Adrenal gland (tissue), 12 donors: ENCODE measurements around the gene ZNF619. TPM values are rescaled to one million over a fixed set of nuclear protein-coding genes. Genes with fewer than 3 reads are reported as not detected.

Experiments
- DNase-seq, 7 donors: peaks; one replicate each; pipeline ENCODE4 v3.0.0-alpha.2; 2019 to 2020
- H3K27ac ChIP-seq, 5 donors: fragments of 200-600 bp; sonication (generic) in 4 of 5; 1 replicate in 3 of 5; 2 replicates in 2 of 5; pipeline versions ENCODE4 v1.5.1 to v1.8.0; 2016 to 2020; ENCODE audit warnings: mild to moderate bottlenecking in 1 of 5
- H3K27me3 ChIP-seq: fragments of 200-600 bp; 2 replicates; pipeline ENCODE4 v1.8.0; 2021
- H3K36me3 ChIP-seq, 2 donors: fragments of 200-600 bp; replicated peaks in 1 of 2; 1 replicate in 1 of 2; 2 replicates in 1 of 2; pipeline versions ENCODE4 v1.5.1 to v1.8.0; 2018 to 2022
- H3K4me1 ChIP-seq, 2 donors: fragments of 200-600 bp; replicated peaks in 1 of 2; 1 replicate in 1 of 2; 2 replicates in 1 of 2; pipeline versions ENCODE4 v1.5.1 to v1.8.0; 2018 to 2021
- H3K4me3 ChIP-seq, 4 donors: fragments of 200-600 bp; sonication (generic) in 3 of 4; one replicate each; pipeline ENCODE4 v1.5.1; 2016 to 2018
- H3K9me3 ChIP-seq, 3 donors: fragments of 200-600 bp; sonication (generic) in 1 of 3; replicated peaks in 1 of 3; 1 replicate in 2 of 3; 2 replicates in 1 of 3; pipeline versions ENCODE4 v1.5.1 to v1.8.0; 2016 to 2021
- POLR2A ChIP-seq, 2 donors: fragments of 450-650 bp; IDR thresholded peaks; one replicate each; pipeline ENCODE4 v1.6.1; 2017; ENCODE audit warnings: antibody characterized with exemption in 2 of 2, mild to moderate bottlenecking in 2 of 2, moderate library complexity in 1 of 2
- WGBS, 4 donors: extraction: QIAGEN DNeasy Blood & Tissue Kit in 2 of 4; methylation state at CpG; one replicate each; pipeline versions ENCODE4 v1.1.5 to v1.1.7; 2013 to 2017; 5-methylcytosine and 5-hydroxymethylcytosine counted together
- intact Hi-C, 2 donors: fragments of 100-400 bp; cut with DNase I; formaldehyde crosslinking; loops; one replicate each; pipeline versions ENCODE4 v1.14.1 to v1.15.0; 2022 to 2023
- polyA plus RNA-seq, 3 donors: library from polyadenylated mRNA; stranded (reverse); fragments of 200-250 nt in 2 of 3; fragments of 350-450 nt in 1 of 3; fragmentation: Illumina TruSeq in 1 of 3; extraction: RNeasy Lipid Tissue Mini Kit (QIAGEN cat#74804) in 1 of 3; gene quantifications; one replicate each; pipeline ENCODE4 v1.2.3, GENCODE V29; 2013 to 2014
- total RNA-seq, 9 donors: library from RNA; depleted of rRNA in 4 of 9; stranded (reverse); fragments of >200 nt in 4 of 9; fragments of 120-200 nt in 1 of 9; fragmentation: NEBNext Ultra II Directional in 1 of 9; extraction: Animal tissue kit (Norgen Biotek cat#: 25700) in 1 of 9; gene quantifications; one replicate each; pipeline versions ENCODE4 v1.1.0 to v1.2.4, GENCODE V29; 2013 to 2023
- TF ChIP-seq, protein P1 (sequence below), 6 experiments: fragments of 450-650 bp in 4 of 6; fragments of 200-600 bp in 2 of 6; sonication (generic) in 1 of 6; IDR thresholded peaks; 1 replicate in 5 of 6; 2 replicates in 1 of 6; pipeline versions ENCODE4 v1.5.1 to v1.8.0; 2016 to 2021; ENCODE audit warnings: antibody characterized with exemption in 6 of 6, mild to moderate bottlenecking in 2 of 6, moderate library complexity in 1 of 6
- donor health status: healthy with polysubstance abuse.
- donor health status: Bipolar disorder and iron deficiency.
- donor health status: DM: yes; HTN: yes; CAD: no.
- donor health status: DM: no; HTN: no; CAD: no.
- donor health status: DM: no; HTN: no; CAD: no.
- donor health status: DM: yes; HTN: yes; CAD: no.

The ZNF619 gene
- total and polyA plus RNA-seq, 12 donors = 0.77 to 11.0 (median 5.7) TPM

DNA sequence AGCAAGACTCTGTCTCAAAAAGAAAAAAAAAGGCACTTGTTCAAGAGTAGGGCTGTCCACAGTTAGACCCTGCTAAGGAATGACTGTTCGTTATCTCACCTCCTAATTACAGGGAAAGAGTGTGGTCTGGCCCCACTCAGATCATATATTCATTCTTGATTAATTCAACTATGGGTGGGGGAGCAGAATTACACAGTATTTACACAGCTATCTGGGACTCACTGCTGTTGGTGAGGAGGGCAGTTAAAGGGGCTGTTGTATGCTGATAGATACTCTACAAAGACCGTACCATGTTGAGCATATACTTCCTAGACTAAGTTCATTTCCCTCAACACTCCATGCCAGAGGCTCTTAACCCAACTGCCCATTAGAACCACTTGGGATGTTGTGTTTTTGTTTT is 25.1 kb downstream of the ZNF619 start:
- Histone ChIP-seq H3K27me3 (no peaks in the 10 kb centered on the region), H3K9me3 (no peaks in the 10 kb centered on the region), H3K27ac (no peak overlapping the region), H3K36me3 (no peaks in the 10 kb centered on the region), H3K4me1 (peaks cover 15 to 17% of the 10 kb centered on the region in 2 donors), H3K4me3 (no peak overlapping the region)
- TF ChIP-seq, protein P1, sequence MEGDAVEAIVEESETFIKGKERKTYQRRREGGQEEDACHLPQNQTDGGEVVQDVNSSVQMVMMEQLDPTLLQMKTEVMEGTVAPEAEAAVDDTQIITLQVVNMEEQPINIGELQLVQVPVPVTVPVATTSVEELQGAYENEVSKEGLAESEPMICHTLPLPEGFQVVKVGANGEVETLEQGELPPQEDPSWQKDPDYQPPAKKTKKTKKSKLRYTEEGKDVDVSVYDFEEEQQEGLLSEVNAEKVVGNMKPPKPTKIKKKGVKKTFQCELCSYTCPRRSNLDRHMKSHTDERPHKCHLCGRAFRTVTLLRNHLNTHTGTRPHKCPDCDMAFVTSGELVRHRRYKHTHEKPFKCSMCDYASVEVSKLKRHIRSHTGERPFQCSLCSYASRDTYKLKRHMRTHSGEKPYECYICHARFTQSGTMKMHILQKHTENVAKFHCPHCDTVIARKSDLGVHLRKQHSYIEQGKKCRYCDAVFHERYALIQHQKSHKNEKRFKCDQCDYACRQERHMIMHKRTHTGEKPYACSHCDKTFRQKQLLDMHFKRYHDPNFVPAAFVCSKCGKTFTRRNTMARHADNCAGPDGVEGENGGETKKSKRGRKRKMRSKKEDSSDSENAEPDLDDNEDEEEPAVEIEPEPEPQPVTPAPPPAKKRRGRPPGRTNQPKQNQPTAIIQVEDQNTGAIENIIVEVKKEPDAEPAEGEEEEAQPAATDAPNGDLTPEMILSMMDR (IDR thresholded peaks at IDR 0.05) = no peak
- TF ChIP-seq POLR2A (IDR thresholded peaks at IDR 0.05) = no peak
- WGBS, 4 donors = 90 to 100% (median 95%) methylated on average over 2 of the region's 2 CpGs
- DNase-seq = no peak
- intact Hi-C loops = no loop called here

DNA sequence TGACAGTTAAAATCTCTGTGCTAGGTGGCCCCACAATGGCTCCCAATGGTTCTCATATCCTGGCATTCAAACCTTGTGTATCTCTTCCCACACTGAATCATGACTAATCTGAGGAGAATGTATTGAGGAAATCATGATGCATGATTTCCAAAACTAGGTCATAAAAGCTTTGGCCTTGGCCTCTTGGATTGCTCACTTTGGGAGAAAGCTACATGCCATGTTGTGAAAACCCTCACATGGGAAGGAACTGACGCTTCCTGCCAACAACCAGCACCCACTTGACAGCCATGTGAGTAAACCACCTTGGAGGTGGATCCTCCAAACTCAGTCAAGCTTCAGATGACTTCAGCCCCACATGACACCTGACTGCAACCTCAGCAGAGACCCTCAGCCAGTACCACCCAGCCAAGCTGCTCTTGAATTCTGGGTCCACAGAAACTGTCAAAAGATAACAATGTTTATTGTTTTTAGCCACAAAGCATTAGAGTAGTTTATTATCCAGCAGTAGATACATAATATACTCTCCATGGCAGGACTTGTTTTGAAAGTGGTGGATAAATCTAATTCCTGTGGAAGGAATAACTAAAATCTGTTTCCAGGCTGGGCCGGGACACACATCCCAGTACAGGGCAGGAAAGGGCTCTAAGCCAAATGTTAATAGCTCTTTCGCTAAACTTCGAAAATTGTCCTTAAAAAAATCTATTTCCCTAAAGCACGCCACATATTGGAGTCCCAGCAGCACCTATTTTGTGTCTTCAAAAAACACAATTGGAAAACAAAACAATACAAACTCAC is 27.9 kb downstream of the ZNF619 start:
- peaks cover 15 to 17% of the 10 kb centered on the region in 2 donors for H3K4me1 ChIP-seq
- H3K9me3 ChIP-seq = no peaks in the 10 kb centered on the region
- H3K27ac ChIP-seq = peak overlapping the region; percentile 45 to 89 (median 77)
- H3K4me3 ChIP-seq = peak overlapping the region in 1 of 4 donors; percentile 69
- intact Hi-C loops = no loop called here
- TF ChIP-seq, protein P1 (IDR thresholded peaks at IDR 0.05) = no peak
- TF ChIP-seq POLR2A (IDR thresholded peaks at IDR 0.05) = peak in 1 of 2 donors; percentile 47
- no peaks in the 10 kb centered on the region for H3K27me3 ChIP-seq
- WGBS, 4 donors = 44 to 60% (median 47%) methylated on average over 5 of the region's 5 CpGs
- DNase-seq = peak; percentile 68 to 91 (median 88)
- no peaks in the 10 kb centered on the region for H3K36me3 ChIP-seq

DNA sequence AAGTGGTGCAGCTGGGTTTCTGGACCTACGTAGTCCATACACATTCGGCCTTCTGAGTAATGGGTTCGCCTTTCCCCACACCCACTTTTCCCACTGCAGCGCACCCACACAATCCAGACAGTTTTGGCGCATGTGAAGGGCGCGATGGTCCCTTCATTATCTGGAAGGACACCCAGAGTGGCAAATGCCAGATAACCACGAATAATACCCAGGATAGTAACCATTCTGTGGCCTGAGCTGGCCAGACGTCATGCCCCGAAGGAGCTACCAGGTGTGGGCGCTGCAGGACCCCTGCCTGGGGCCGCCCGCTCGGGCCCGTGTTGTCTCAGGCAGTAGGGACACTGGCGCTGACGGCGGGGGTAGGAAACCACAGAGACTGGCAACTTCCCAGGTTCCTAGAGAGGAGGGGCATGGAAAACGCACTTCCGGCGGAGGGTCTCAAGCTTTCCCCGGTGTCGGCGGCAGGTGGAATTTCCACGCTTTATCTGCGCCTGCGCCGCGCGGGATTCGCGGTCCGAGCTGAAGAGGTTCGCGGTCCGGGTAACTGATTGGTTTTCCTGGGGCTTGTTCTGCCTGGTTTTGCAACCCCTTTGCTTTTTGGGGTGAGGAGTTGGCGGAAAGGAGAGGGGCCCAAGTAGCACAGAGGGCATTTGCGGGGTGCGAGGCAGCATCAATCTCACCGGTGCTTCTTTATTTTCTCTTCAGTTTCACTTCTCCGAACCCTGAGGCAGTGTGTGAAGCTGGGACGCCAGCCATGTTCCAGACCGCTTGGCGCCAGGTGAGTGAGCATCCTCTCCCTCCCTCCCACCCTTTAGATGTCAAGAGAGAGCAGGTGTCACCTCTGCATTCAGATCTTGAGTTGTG is 28.9 kb downstream of the ZNF619 start, which contains the start of gene ZNF620:
Gene ZNF620, plus strand, starts transcription at position 441 of the 864 bp plus-strand sequence. Its CDS starts 314 bp downstream, at position 755.
- Histone ChIP-seq H3K36me3 (no peaks in the 10 kb centered on the region), H3K4me1 (peaks cover 15 to 17% of the 10 kb centered on the region in 2 donors), H3K27ac (peak within 1 kb of the TSS; percentile 56 to 89 (median 77)), H3K27me3 (no peaks in the 10 kb centered on the region), H3K9me3 (no peaks in the 10 kb centered on the region), H3K4me3 (peak within 1 kb of the TSS; percentile 23 to 69 (median 48))
- 4 to 5% (median 5%) methylated on average over 15 to 44 of the region's 44 CpGs for WGBS, 4 donors
- DNase-seq = peak; percentile 81 to 92 (median 85)
- peak; percentile 42 to 78 for TF ChIP-seq POLR2A (IDR thresholded peaks at IDR 0.05)
- TF ChIP-seq, protein P1 (IDR thresholded peaks at IDR 0.05) = no peak
- intact Hi-C loops = no loop called here
